Breast epithelium (tissue), 4 donors: ENCODE data around the gene CLIP2. TPM values are rescaled to one million over a fixed set of nuclear protein-coding genes. Genes with fewer than 3 reads are reported as not detected.

Source experiments
- DNase-seq, 2 donors: peaks; one replicate each; pipeline ENCODE4 v3.0.0-alpha.2; 2019; ENCODE audit warnings: low spot score in 2 of 2
- H3K27ac ChIP-seq, 2 donors: fragments of 200-600 bp; sonication (generic) in 1 of 2; one replicate each; pipeline ENCODE4 v1.5.1; 2016 to 2019; ENCODE audit warnings: mild to moderate bottlenecking in 1 of 2
- H3K27me3 ChIP-seq, 2 donors: fragments of 200-600 bp; sonication (generic) in 1 of 2; one replicate each; pipeline versions ENCODE4 v1.5.1 to v1.6.0; 2017 to 2019; ENCODE audit warnings: control low read depth in 1 of 2, mild to moderate bottlenecking in 1 of 2
- H3K36me3 ChIP-seq: fragments of 200-600 bp; one replicate; pipeline ENCODE4 v1.5.1; 2019
- H3K4me1 ChIP-seq, 2 donors: fragments of 200-600 bp; sonication (generic); one replicate each; pipeline ENCODE4 v1.5.1; 2016 to 2019; ENCODE audit warnings: control low read depth in 1 of 2
- H3K4me3 ChIP-seq, 3 donors: fragments of 200-600 bp; sonication (generic); 1 replicate in 2 of 3; 2 replicates in 1 of 3; pipeline ENCODE4 v1.5.1; 2016 to 2019; ENCODE audit warnings: mild to moderate bottlenecking in 3 of 3, moderate library complexity in 2 of 3
- H3K9me3 ChIP-seq, 2 donors: fragments of 200-600 bp; sonication (generic) in 1 of 2; one replicate each; pipeline ENCODE4 v1.5.1; 2016 to 2019; ENCODE audit warnings: control low read depth in 1 of 2
- POLR2A ChIP-seq: fragments of 450-650 bp; IDR thresholded peaks from one replicate; pipeline ENCODE4 v1.6.1; 2016; ENCODE audit warnings: antibody characterized with exemption, mild to moderate bottlenecking, moderate library complexity
- POLR2AphosphoS5 ChIP-seq, 3 donors: sonication (generic); formaldehyde crosslinking; IDR thresholded peaks; one replicate each; pipeline ENCODE4 v1.6.1; 2017; ENCODE audit warnings: antibody characterized with exemption in 3 of 3
- intact Hi-C: fragments of 100-400 bp; cut with DNase I; formaldehyde crosslinking; loops from one replicate; pipeline ENCODE4 v1.15.1; 2023; ENCODE audit warnings: low total_unique reads
- total RNA-seq, 3 donors: library from RNA; depleted of rRNA; stranded (reverse); fragments of >200 nt; gene quantifications; one replicate each; pipeline ENCODE4 v1.1.0, GENCODE V29; 2016
- TF ChIP-seq, protein P1 (sequence below), 3 donors: fragments of 450-650 bp; IDR thresholded peaks; one replicate each; pipeline ENCODE4 v1.5.1; 2016 to 2017; ENCODE audit warnings: antibody characterized with exemption in 3 of 3, mild to moderate bottlenecking in 3 of 3, moderate library complexity in 3 of 3

The CLIP2 gene
- total RNA-seq, 3 donors from 2014 or later: 7.3 to 20.3 (median 13.0) TPM

DNA sequence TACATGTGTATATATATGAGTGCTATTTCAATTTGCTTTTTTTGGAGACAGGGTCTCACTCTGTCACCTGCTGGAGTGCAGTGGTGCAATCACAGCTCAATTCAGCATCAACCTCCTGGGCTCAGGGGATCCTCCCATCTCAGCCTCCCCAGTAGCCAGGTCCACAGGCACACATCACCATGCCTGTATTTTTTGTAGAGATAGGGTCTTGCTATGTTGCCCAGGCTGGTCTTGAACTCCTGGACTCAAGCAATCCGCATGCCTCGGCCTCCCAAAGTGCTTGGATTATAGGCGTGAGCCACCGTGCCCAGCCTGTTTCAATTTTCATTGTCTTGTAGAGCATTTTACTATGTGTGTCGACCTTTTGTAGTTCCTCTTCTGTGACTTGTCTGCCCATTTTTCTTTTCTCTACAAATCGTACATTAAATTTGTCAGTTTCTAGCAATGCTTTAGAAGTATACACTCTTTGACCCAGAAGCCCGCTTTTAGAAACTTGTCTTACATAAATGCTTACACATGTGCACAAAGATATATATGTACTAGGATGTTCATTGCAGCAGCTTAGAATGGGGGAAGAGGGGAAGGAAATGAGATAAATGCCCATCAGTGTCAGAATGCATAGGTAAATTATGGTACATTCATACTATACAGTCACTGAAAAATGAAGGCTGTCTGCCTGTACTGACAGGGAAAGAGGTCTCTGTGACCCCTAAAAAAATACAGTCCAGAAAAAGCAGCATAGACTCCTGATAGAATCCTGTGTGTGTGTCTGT is 22.8 kb upstream of the CLIP2 start:
- H3K36me3 ChIP-seq: no peaks in the 10 kb centered on the region
- H3K27ac ChIP-seq: no peak overlapping the region
- no peaks in the 10 kb centered on the region for H3K4me1 ChIP-seq
- no peak overlapping the region for H3K4me3 ChIP-seq
- intact Hi-C loops: loop anchor here (10.0 kb wide), 1 partner anchor 1518 kb away; no protein-coding TSS in a partner anchor
- TF ChIP-seq POLR2AphosphoS5 (IDR thresholded peaks at IDR 0.05) (no peak), POLR2A (no peak)
- TF ChIP-seq, protein P1, sequence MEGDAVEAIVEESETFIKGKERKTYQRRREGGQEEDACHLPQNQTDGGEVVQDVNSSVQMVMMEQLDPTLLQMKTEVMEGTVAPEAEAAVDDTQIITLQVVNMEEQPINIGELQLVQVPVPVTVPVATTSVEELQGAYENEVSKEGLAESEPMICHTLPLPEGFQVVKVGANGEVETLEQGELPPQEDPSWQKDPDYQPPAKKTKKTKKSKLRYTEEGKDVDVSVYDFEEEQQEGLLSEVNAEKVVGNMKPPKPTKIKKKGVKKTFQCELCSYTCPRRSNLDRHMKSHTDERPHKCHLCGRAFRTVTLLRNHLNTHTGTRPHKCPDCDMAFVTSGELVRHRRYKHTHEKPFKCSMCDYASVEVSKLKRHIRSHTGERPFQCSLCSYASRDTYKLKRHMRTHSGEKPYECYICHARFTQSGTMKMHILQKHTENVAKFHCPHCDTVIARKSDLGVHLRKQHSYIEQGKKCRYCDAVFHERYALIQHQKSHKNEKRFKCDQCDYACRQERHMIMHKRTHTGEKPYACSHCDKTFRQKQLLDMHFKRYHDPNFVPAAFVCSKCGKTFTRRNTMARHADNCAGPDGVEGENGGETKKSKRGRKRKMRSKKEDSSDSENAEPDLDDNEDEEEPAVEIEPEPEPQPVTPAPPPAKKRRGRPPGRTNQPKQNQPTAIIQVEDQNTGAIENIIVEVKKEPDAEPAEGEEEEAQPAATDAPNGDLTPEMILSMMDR (IDR thresholded peaks at IDR 0.05): no peak
- no peak for DNase-seq
- H3K27me3 ChIP-seq: no peaks in the 10 kb centered on the region
- H3K9me3 ChIP-seq: no peaks in the 10 kb centered on the region

DNA sequence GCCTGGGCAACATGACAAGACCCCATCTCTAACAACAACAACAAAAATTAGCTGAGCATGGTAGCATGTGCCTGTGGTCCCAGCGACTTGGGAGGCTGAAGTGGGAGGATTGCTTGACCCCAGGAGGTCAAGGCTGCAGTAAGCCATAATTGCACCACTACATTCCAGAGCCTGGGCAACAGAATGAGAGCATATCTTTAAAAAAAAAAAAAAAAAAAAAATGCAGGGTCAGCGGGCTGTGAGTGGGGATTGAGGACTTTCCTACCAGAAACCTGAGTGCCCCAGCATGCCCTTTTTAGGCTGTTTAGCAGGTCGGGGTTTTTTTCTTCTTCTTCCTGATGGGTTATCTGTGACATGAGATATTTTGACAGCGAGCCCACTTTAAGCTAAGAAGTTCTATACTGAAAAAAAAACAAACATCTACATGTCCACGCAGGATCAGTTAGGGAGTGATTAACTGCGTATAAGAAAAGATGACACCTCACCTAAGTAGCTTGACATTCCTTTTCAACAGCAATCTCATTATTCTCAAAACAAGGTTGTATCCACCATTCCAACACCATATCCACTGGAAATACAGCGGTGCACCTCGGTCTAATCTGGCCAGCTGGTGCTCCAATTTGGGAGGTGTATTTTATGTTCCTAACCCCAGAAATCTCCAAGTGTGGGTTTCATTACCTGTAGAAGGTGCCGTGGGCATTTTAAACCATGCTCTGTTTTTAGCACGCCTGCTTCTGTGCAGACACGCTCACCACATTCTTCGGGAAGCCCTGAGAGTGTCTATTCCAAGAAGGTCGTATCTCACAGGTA is 21.2 kb upstream of the CLIP2 start:
- H3K27ac ChIP-seq: no peak overlapping the region
- H3K4me3 ChIP-seq: no peak overlapping the region
- no peaks in the 10 kb centered on the region for H3K9me3 ChIP-seq
- no peaks in the 10 kb centered on the region for H3K36me3 ChIP-seq
- H3K27me3 ChIP-seq: no peaks in the 10 kb centered on the region
- no peaks in the 10 kb centered on the region for H3K4me1 ChIP-seq
- TF ChIP-seq POLR2AphosphoS5 (IDR thresholded peaks at IDR 0.05) (no peak), POLR2A (no peak)
- TF ChIP-seq, protein P1 (IDR thresholded peaks at IDR 0.05): no peak
- intact Hi-C loops: loop anchor here (10.0 kb wide), 1 partner anchor 1517 kb away; no protein-coding TSS in a partner anchor
- DNase-seq: no peak

DNA sequence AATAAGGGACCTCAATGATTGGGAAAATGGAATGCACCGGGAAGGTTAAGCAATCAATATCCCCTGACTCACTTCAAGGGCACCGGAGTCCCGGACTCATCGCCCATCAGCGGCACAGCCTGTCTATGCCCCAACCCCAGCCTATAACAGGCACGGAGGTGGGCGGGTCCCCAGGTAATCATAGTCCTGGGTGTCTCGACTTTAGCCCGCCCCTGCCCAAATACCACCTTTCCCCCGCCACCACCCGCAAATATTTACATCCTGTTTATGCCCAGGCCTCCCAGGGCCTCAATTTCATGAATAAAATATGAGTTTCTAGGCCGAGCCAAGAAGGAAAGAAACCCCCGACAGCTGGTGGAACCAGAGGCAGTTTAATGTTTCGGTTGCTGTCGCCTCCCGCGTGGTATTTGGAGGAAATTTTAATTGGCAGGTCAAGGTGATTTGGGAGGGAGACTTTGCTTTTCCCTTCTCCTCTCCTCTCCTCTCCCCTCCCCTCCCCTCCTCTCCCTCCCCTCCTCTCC is 19.4 kb upstream of the CLIP2 start:
- Histone ChIP-seq H3K27me3 (no peaks in the 10 kb centered on the region), H3K4me3 (peak overlapping the region; percentile 43 to 73 (median 61)), H3K36me3 (no peaks in the 10 kb centered on the region), H3K9me3 (no peaks in the 10 kb centered on the region), H3K4me1 (no peaks in the 10 kb centered on the region), H3K27ac (no peak overlapping the region)
- intact Hi-C loops: loop anchor here (10.0 kb wide), 1 partner anchor 1515 kb away; no protein-coding TSS in a partner anchor
- DNase-seq: no peak
- TF ChIP-seq, protein P1 (IDR thresholded peaks at IDR 0.05): no peak
- TF ChIP-seq POLR2AphosphoS5 (IDR thresholded peaks at IDR 0.05): no peak
- no peak for TF ChIP-seq POLR2A

DNA sequence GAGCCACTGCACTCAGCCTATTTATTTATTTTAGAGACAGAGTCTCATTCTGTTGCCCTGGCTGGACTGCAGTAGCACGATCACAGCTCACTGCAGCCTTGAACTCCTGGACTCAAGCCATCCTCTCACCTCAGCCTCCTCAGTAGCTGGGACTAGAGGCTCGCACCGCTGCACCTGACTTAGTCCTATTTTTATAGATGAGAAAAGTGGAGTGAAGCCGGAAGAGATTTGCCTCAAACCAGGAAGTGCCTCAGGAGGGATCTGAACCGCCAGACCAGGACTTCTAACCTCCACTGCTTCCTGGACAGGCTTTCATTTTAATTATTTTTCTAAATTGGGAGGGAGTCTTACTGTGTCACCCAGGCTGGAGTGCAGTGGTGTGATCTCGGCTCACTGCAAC is 17.5 kb upstream of the CLIP2 start:
- intact Hi-C loops: no loop called here
- Histone ChIP-seq H3K36me3 (no peaks in the 10 kb centered on the region), H3K9me3 (no peaks in the 10 kb centered on the region), H3K27ac (peak overlapping the region; percentile 63 to 82), H3K4me1 (no peaks in the 10 kb centered on the region), H3K4me3 (no peak overlapping the region), H3K27me3 (no peaks in the 10 kb centered on the region)
- no peak for DNase-seq
- TF ChIP-seq, protein P1 (IDR thresholded peaks at IDR 0.05): no peak
- TF ChIP-seq POLR2AphosphoS5 (IDR thresholded peaks at IDR 0.05) (no peak), POLR2A (no peak)
